Pons (tissue), 1 donor: ENCODE measurements around the gene FAM83D.
A peak's percentile ranks its signal among the peaks of the same experiment; 100 is the strongest.
"Not testable (repeated sequence)": the region's sequence is repeated elsewhere in the genome, so short reads cannot be mapped to it uniquely, and the experiment has no call there.

Source experiments
- DNase-seq: peaks from one replicate; pipeline ENCODE4 v3.0.0-alpha.2; 2016; ENCODE audit warnings: low spot score

Gene FAM83D

GRCh38 chr20:38934530-38934929, 8.3 kb downstream of the FAM83D start:
- DNase-seq: no peak

- no peak for DNase-seq
Observed at GRCh38 chr20:38935285-38935684, 9.1 kb downstream of the FAM83D start.

GRCh38 chr20:38935967-38936407, 9.8 kb downstream of the FAM83D start:
- no peak for DNase-seq

- DNase-seq: no peak
Observed at GRCh38 chr20:38937000-38937399, 10.8 kb downstream of the FAM83D start.

- no peak for DNase-seq
Observed at GRCh38 chr20:38937978-38938473, 11.8 kb downstream of the FAM83D start.

- no peak for DNase-seq
Observed at GRCh38 chr20:38939686-38940085, 13.5 kb downstream of the FAM83D start.

GRCh38 chr20:38940644-38941043, 14.4 kb downstream of the FAM83D start:
- no peak for DNase-seq

GRCh38 chr20:38941726-38942389, 15.6 kb downstream of the FAM83D start:
- no peak for DNase-seq

- no peak for DNase-seq
Observed at GRCh38 chr20:38945012-38945411, 18.8 kb downstream of the FAM83D start.

GRCh38 chr20:38946836-38947235, 20.6 kb downstream of the FAM83D start:
- no peak for DNase-seq

GRCh38 chr20:38947931-38948362, 21.7 kb downstream of the FAM83D start:
- DNase-seq: no peak

- DNase-seq: no peak
Observed at GRCh38 chr20:38950254-38950653, 24.0 kb downstream of the FAM83D start.

- DNase-seq: no peak
Observed at GRCh38 chr20:38951611-38952010, 25.4 kb downstream of the FAM83D start.

- no peak for DNase-seq
Observed at GRCh38 chr20:38952153-38952552, 25.9 kb downstream of the FAM83D start.

- no peak for DNase-seq
Observed at GRCh38 chr20:38953630-38954340, 27.6 kb downstream of the FAM83D start.

GRCh38 chr20:38957235-38957876, 31.1 kb downstream of the FAM83D start:
- DNase-seq: no peak

GRCh38 chr20:38957915-38958485, 31.8 kb downstream of the FAM83D start:
- no peak for DNase-seq

GRCh38 chr20:38960187-38960687, 34.0 kb downstream of the FAM83D start:
- not testable (repeated sequence) for DNase-seq

GRCh38 chr20:38961530-38962043, 35.4 kb downstream of the FAM83D start:
- DNase-seq: peak; percentile 20

- DNase-seq: peak; percentile 95
Observed at GRCh38 chr20:38962044-38962927, 36.1 kb downstream of the FAM83D start, which contains the start of gene DHX35. TSS of gene DHX35 (plus strand) at chr20:38962344. CDS start at chr20:38962368, 24 bp downstream.

- no peak for DNase-seq
Observed at GRCh38 chr20:38962928-38963401, 36.7 kb downstream of the FAM83D start.
